ENCODE measurements around the gene PAFAH1B1.

DNA sequence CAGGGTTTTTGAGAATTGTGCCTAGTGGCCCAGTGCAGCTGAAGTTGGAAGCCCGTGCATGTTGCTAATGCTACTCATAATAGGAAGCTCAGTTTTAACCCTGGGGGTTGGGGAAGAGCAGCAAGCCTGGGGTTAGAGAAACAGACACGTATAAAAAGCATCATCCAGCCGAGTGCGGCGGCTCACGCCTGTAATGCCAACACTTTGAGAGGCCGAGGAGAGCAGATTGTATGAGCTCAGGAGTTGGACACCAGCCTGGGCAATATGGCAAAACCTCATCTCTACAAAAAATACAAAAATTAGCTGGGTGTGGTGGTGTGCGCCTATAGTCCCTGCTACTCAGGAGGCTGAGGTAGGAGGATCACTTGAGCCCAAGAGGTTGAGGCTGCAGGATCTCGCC is 120.4 kb downstream of the PAFAH1B1 start:
- TF ChIP-seq, protein P1, sequence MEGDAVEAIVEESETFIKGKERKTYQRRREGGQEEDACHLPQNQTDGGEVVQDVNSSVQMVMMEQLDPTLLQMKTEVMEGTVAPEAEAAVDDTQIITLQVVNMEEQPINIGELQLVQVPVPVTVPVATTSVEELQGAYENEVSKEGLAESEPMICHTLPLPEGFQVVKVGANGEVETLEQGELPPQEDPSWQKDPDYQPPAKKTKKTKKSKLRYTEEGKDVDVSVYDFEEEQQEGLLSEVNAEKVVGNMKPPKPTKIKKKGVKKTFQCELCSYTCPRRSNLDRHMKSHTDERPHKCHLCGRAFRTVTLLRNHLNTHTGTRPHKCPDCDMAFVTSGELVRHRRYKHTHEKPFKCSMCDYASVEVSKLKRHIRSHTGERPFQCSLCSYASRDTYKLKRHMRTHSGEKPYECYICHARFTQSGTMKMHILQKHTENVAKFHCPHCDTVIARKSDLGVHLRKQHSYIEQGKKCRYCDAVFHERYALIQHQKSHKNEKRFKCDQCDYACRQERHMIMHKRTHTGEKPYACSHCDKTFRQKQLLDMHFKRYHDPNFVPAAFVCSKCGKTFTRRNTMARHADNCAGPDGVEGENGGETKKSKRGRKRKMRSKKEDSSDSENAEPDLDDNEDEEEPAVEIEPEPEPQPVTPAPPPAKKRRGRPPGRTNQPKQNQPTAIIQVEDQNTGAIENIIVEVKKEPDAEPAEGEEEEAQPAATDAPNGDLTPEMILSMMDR (IDR thresholded peaks at IDR 0.05 in 4 of 5, conservative IDR thresholded peaks at IDR 0.05 in 1 of 5), result no peak
- TF ChIP-seq POLR2A (IDR thresholded peaks at IDR 0.05), result no peak
